CD1c-positive myeloid dendritic cell (primary cell): Measurements from ENCODE around the gene PRSS56.

Source experiments
- DNase-seq: peaks from one replicate; pipeline ENCODE4 v3.0.0-alpha.2; 2016; ENCODE audit errors: extremely low spot score

The PRSS56 gene

GRCh38 chr2:232486558-232487384, 33.4 kb upstream of the PRSS56 start:
- DNase-seq, result no peak

- no peak for DNase-seq
Observed at GRCh38 chr2:232487385-232488096, 32.6 kb upstream of the PRSS56 start, which contains the start of gene ECEL1. ECEL1 (minus strand) TSS chr2:232487834; CDS start chr2:232486653, 1,181 bp downstream.

- DNase-seq, result no peak
Observed at GRCh38 chr2:232488097-232488711, 32.0 kb upstream of the PRSS56 start.

GRCh38 chr2:232488721-232489300, 31.4 kb upstream of the PRSS56 start:
- DNase-seq, result no peak

- no peak for DNase-seq
Observed at GRCh38 chr2:232489516-232490220, 30.5 kb upstream of the PRSS56 start.

GRCh38 chr2:232490221-232491138, 29.7 kb upstream of the PRSS56 start:
- DNase-seq, result no peak

GRCh38 chr2:232491139-232491780, 28.9 kb upstream of the PRSS56 start:
- DNase-seq, result no peak

- no peak for DNase-seq
Observed at GRCh38 chr2:232492236-232492848, 27.8 kb upstream of the PRSS56 start.

- no peak for DNase-seq
Observed at GRCh38 chr2:232492963-232493700, 27.1 kb upstream of the PRSS56 start.

GRCh38 chr2:232493701-232494474, 26.3 kb upstream of the PRSS56 start:
- DNase-seq, result no peak

- DNase-seq, result no peak
Observed at GRCh38 chr2:232494542-232494941, 25.6 kb upstream of the PRSS56 start.

GRCh38 chr2:232495292-232495691, 24.9 kb upstream of the PRSS56 start:
- DNase-seq, result no peak

- no peak for DNase-seq
Observed at GRCh38 chr2:232496501-232497270, 23.5 kb upstream of the PRSS56 start.

- no peak for DNase-seq
Observed at GRCh38 chr2:232497348-232497747, 22.8 kb upstream of the PRSS56 start.

- DNase-seq, result no peak
Observed at GRCh38 chr2:232498452-232498851, 21.7 kb upstream of the PRSS56 start.

GRCh38 chr2:232501331-232501771, 18.8 kb upstream of the PRSS56 start:
- DNase-seq, result no peak

GRCh38 chr2:232501794-232502390, 18.3 kb upstream of the PRSS56 start:
- DNase-seq, result no peak
